ENCODE results near the gene RAI2. TPM values are rescaled to one million over a fixed set of nuclear protein-coding genes. Genes with fewer than 3 reads are reported as not detected.

The RAI2 gene
- total RNA-seq, 3 donors from 2014 or later: 12.0 to 38.9 (median 18.0) TPM

GRCh38 chrX:17778997-17779396 is 82.1 kb downstream of the RAI2 start:
- no peak overlapping the region for H3K27ac ChIP-seq
- H3K4me3 ChIP-seq: no peak overlapping the region
- H3K27me3 ChIP-seq: peaks cover 0 to 12% of the 10 kb centered on the region in 2 donors
- peaks cover 0 to 13% of the 10 kb centered on the region in 2 donors for H3K9me3 ChIP-seq
- no peaks in the 10 kb centered on the region for H3K36me3 ChIP-seq
- intact Hi-C loops (cut with DNase I; ENCODE audit: low total_unique reads): no loop called here
- no peak for TF ChIP-seq POLR2AphosphoS5 (IDR thresholded peaks at IDR 0.05)
- TF ChIP-seq POLR2A (IDR thresholded peaks at IDR 0.05): no peak
- TF ChIP-seq CTCF (IDR thresholded peaks at IDR 0.05): no peak
- H3K4me1 ChIP-seq: no peaks in the 10 kb centered on the region
- DNase-seq (ENCODE audit: low spot score in 2 of 2): no peak

- Histone ChIP-seq H3K27ac (no peak overlapping the region), H3K27me3 (peaks cover 0 to 55% of the 10 kb centered on the region in 2 donors), H3K36me3 (no peaks in the 10 kb centered on the region), H3K4me1 (no peaks in the 10 kb centered on the region), H3K9me3 (peaks cover 0 to 4% of the 10 kb centered on the region in 2 donors), H3K4me3 (no peak overlapping the region)
- TF ChIP-seq POLR2AphosphoS5 (IDR thresholded peaks at IDR 0.05) (no peak), CTCF (IDR thresholded peaks at IDR 0.05) (no peak), POLR2A (IDR thresholded peaks at IDR 0.05) (no peak)
- DNase-seq (ENCODE audit: low spot score in 2 of 2): no peak
- intact Hi-C loops (cut with DNase I; ENCODE audit: low total_unique reads): no loop called here
Observed at GRCh38 chrX:17774053-17774452, 87.0 kb downstream of the RAI2 start.

GRCh38 chrX:17773221-17773876 is 87.7 kb downstream of the RAI2 start:
- DNase-seq (ENCODE audit: low spot score in 2 of 2): no peak
- no peak overlapping the region for H3K4me3 ChIP-seq
- no peaks in the 10 kb centered on the region for H3K4me1 ChIP-seq
- no peaks in the 10 kb centered on the region for H3K36me3 ChIP-seq
- TF ChIP-seq POLR2AphosphoS5 (IDR thresholded peaks at IDR 0.05): no peak
- no peak overlapping the region for H3K27ac ChIP-seq
- intact Hi-C loops (cut with DNase I; ENCODE audit: low total_unique reads): no loop called here
- peaks cover 0 to 4% of the 10 kb centered on the region in 2 donors for H3K9me3 ChIP-seq
- H3K27me3 ChIP-seq: peaks cover 0 to 55% of the 10 kb centered on the region in 2 donors

GRCh38 chrX:17769701-17770269 is 91.3 kb downstream of the RAI2 start:
- H3K4me3 ChIP-seq: no peak overlapping the region
- TF ChIP-seq POLR2A (IDR thresholded peaks at IDR 0.05) (no peak), CTCF (IDR thresholded peaks at IDR 0.05) (no peak), POLR2AphosphoS5 (IDR thresholded peaks at IDR 0.05) (no peak)
- peaks cover 0 to 59% of the 10 kb centered on the region in 2 donors for H3K27me3 ChIP-seq
- DNase-seq (ENCODE audit: low spot score in 2 of 2): no peak
- H3K36me3 ChIP-seq: no peaks in the 10 kb centered on the region
- no peak overlapping the region for H3K27ac ChIP-seq
- no peaks in the 10 kb centered on the region for H3K9me3 ChIP-seq
- intact Hi-C loops (cut with DNase I; ENCODE audit: low total_unique reads): no loop called here
- no peaks in the 10 kb centered on the region for H3K4me1 ChIP-seq

- H3K4me1 ChIP-seq: no peaks in the 10 kb centered on the region
- H3K27ac ChIP-seq: no peak overlapping the region
- intact Hi-C loops (cut with DNase I; ENCODE audit: low total_unique reads): no loop called here
- TF ChIP-seq POLR2AphosphoS5 (IDR thresholded peaks at IDR 0.05) (no peak), POLR2A (IDR thresholded peaks at IDR 0.05) (no peak), CTCF (IDR thresholded peaks at IDR 0.05) (no peak)
- no peak for DNase-seq (ENCODE audit: low spot score in 2 of 2)
- H3K36me3 ChIP-seq: no peaks in the 10 kb centered on the region
- H3K4me3 ChIP-seq: no peak overlapping the region
- H3K27me3 ChIP-seq: peaks cover 0 to 58% of the 10 kb centered on the region in 2 donors
- H3K9me3 ChIP-seq: no peaks in the 10 kb centered on the region
Observed at GRCh38 chrX:17768997-17769396, 92.1 kb downstream of the RAI2 start.
